Measurements from ENCODE around the gene MAST2.
A peak's percentile ranks its signal among the peaks of the same experiment; 100 is the strongest.
"Not testable (repeated sequence)": the region's sequence is repeated elsewhere in the genome, so short reads cannot be mapped to it uniquely, and the experiment has no call there.

MAST2 gene

DNA sequence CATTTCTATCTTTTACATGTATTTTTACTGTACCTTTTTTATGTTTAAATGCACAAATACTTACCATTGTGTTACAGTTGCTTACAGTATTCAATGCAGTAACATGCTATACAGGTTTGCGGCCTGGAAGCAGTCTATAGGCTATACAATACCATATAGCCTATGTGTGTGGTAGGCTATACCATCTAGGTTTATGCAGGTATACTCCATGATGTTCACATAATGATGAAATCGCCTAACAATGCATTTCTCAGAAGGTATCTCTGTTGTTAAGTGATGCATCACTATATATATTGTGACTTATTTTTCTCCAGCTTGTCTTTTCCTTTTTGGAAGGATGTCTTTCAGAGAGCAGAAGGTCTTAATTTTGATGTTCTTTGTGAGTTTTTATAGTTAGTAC is 103.5 kb downstream of the MAST2 start:
- DNase-seq = no peak

GRCh38 chr1:45908611-45909140 is 105.3 kb downstream of the MAST2 start:
- no peak for DNase-seq

DNA sequence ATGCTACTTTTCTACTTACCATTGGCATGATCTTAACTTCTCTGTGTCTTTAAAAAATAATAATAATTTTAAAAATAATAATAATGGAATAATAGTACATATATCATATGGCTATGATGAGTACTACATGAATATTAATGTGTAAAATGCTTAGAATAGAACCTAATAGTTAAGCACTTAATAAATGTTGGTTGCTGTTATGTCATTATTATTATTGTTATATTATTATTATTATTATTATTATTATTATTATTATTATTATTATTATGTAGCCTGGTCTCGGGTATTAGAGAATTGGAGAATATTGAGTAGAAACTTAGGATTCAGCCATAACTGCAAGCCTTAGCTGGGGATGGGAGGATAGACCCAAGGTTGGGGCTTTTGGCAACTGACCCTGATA is 108.2 kb downstream of the MAST2 start:
- DNase-seq = no peak

- peak; percentile 28 for DNase-seq
These were observed 109.8 kb downstream of the MAST2 start for GRCh38 chr1:45913183-45913683.

DNA sequence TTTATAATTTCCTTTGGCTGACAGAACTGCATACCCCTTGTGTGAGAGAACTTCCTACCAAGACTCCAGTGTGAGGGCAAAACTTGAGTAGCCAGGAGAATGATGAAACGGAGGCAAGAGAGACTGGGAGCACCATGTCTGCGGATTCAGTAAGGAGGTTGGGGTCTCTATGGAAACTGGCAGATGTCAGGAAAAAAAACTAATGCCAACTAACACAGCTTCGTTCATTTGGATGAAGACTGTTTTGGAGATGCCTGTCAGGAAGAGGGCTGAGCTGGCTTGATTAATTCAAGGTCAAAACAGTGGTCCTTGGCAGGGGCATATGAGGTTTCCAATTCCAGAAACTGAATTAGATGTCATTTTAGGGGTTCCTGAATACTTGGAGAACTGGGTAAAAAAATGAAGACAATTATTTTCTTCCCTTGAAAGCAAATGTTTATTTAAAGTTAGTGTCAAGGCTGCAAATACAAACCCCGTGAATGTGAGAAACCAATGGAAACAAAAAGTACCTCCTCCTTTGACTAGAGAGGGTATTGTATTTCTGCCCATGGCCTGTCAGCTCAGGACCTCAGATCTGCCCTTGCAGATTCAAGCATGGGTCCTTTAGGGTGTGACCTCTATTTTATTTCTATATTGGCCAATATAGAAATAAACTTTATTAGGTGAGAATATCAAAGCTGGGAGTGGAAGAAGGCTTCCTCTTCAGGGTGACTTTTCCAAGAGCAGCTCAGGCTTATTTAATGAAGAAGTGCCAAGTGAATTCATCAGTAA is 110.5 kb downstream of the MAST2 start:
- DNase-seq = no peak

DNA sequence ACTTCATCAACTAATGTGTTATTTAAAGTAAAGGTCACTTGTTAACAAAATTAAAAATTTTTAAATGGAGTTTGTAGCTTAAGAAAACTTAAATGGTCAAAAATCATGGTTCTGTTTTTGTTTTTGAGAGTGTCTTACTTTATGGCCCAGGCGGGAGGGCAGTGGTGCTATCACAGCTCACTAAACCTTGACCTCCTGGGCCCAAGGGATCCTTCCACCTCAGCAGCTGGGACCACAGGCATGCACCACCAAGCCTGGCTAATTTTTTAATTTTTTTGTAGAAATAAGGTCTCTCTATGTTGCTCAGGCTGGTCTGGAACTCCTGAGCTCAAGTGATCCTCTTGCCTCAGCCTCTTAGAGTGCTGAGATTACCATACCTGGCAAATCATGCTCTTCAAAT is 111.4 kb downstream of the MAST2 start:
- DNase-seq = no peak

DNA sequence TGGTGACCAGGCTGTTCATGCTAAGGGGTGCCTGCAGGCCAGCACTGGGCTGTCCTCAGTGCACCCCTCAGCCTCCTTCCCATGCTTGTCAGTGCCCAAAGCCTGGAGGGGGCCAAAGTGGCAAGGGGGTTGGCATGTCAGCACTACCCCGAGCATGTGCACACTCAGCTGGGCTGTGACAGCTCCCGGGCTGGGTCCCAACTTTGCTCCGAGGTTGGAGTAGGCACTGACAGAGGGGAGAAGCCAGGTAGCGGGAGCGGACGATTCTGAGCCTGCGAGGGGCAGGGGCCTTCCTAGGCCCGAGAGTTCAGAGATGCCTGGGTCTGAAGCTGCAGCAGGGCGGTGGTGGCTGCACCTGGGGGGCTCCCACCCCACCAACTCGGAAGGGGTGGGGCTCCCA is 119.0 kb downstream of the MAST2 start:
- DNase-seq = no peak

- DNase-seq = no peak
These were observed 119.4 kb downstream of the MAST2 start for GRCh38 chr1:45922813-45923212.

DNA sequence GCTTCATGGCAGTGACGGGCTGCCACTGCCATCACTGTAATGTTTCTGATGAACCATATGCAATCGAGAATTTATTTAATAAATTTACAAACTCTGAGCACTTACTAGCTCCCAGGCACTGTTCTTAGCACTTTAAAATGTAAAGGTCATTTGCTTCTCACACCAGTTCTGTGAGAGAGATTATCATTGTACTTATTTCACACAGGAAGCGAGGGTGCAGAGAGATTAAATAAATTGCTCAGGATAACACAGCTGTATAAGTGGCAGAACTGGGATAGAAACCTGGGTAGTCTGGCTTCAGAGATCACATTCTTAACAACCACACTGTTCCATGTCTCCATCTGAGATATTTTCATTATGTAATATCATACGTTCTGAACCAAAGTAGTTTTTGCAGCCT is 119.9 kb downstream of the MAST2 start:
- no peak for DNase-seq

DNA sequence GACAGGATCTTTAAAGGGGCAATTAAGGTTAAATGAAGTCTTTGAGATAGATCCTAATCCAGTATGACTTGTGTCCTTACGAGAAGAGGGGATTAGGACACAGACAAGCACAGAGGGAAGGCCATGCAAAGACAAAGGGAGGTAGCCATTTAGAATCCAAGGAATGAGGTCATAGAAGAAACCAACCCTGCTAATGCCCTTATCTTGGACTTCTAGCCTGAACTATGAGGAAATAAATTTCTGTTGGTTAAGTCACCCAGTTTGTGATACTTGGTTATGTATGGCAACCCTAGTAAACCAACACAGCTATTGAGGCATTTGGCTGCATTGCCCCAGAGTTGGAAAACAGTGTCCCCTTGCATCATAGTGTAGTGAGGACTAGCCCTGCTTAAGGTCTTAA is 121.3 kb downstream of the MAST2 start:
- DNase-seq = no peak

DNA sequence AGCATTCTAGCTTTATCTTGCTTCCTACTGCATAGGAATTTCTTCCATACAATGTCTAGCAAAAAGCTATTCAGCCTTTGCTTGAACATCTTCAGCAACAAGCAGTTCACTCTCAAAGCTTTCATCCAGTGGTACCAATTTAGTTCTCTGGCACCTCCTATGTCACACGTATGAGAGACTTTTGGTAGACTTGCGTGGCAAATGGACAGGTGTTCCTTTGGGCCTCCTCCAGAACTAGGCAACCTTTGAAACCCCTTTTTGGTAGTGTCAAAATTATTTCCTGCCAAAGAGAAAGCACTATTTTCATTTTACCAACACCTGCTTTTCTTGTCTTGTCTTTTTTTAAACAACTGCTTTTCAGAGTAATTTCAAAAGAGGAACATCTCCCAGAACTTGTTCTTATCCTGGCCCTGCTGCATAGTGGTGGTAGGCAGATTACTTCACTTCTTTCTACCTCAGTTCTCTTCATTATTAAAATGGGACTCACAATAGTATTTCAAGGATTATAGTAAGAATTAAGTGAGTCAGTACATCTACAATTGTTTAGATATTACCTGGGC is 122.4 kb downstream of the MAST2 start:
- no peak for DNase-seq

DNA sequence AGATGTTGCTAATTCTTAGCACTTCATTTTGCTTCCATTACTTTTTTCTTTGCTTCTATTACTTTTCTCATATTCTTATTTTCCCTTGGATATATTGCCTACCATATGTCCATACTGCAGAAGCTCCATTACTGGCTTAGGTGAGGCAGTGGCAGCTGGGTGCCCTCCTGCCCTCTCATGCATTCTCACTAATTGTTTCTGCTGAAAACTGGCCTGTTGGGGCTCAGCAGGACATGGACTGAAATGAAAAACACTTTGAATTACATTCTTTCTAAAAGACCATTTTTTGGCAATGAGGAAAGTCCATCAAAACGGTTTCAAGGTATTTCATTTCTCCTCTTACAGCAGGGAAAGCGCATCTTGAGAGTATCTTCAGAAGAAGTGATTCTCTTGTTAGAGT is 122.9 kb downstream of the MAST2 start:
- no peak for DNase-seq

DNA sequence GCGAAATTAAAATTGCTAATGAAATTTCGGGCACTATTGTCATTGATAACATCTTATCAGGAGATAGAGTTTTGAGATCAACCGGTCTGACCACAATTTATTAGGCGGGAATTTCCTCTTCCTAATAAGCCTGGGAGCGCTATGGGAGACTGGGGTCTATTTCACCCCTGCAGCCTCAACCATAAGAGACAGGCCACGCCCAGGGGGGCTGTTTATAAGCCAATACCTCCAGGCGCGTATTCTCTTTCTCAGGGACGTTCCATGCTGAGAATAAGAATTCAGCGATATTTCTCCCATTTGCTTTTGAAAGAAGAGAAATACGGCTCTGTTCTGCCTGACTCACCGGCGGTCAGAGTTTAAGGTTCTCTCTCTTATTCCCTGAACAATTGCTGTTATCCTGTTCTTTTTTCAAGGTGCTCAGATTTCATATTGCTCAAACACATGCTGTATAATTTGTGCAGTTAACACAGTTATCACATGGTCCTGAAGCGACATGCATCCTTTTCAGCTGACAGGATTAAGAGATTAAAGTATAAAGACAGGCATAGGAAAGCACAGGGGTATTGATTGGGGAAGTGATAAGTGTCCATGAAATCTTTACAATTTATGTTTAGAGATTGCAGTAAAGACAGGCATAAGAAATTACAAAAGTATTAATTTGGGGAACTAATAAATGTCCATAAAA is 124.0 kb downstream of the MAST2 start:
- DNase-seq = not testable (repeated sequence)

DNA sequence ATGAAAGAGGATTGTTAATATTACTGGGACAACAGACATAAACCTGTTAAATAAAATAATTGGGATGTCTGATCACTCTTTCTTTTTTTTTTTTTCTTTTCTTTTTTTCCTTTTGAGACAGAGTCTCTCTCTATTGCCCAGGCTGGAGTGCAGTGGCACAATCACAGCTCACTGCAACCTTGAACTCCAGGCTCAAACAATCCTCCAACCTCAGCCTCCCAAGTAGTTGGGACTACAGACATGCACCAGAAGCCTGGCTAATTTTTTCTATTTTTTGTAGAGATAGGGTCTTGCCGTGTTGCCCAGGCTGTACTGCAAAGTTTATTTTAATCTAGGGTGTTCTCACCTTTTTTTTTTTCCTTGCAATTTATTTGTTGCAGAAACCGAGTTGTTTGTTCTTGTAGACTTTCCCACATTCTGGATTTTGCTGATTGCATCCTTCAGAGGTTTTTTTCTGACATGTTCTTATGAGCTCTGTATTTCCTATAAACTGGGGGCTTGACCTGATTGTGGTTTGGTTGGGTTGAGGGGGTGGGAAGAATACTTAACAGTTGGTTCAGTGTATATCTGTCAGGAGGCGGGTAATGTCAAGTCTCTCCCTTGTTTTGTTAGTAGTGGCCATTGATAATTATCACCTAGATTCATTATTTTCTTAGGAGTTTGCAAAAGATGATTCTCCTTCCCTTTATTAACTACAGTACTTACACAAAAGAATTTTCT is 125.2 kb downstream of the MAST2 start:
- DNase-seq = no peak

GRCh38 chr1:45929257-45929687 is 125.9 kb downstream of the MAST2 start:
- peak; percentile 30 for DNase-seq

GRCh38 chr1:45930258-45931150 is 127.1 kb downstream of the MAST2 start:
- DNase-seq = no peak

DNA sequence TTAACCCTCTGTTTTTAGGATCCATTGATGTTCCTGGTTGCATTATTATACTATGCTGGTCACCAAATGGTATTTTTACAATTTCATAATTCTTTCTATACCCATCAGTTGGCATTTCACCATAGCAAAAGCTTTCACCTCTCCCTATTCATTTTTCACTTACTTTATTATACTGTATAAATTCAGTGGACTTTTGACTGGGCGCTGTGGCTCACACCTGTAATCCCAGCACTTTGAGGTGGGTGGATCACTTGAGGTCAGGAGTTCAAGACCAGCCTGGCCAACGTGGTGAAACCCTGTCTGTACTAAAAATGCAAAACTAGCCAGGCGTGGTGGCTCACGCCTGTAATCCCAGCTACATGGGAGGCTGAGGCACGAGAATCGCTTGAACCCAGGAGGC is 128.8 kb downstream of the MAST2 start:
- not testable (repeated sequence) for DNase-seq

DNA sequence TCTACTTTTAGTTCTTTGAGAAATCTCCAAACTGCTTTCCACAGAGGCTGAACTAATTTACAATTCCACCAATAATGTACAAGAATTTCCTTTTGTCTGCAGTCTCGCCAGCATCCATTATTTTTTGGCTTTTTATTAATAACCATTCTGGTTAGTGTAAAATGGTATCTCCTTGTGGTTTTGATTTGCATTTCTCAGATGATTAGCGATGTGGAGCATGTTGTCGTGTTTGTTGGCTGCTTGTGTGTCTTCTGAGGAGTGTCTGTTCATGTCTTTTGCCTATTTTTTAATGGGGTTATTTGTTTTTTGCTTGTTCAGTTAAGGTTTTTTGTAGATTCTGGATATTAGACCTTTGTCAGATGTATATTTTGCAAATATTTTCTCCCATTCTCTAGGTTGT is 131.5 kb downstream of the MAST2 start:
- no peak for DNase-seq

GRCh38 chr1:45938029-45938428 is 134.6 kb downstream of the MAST2 start:
- DNase-seq = no peak

DNA sequence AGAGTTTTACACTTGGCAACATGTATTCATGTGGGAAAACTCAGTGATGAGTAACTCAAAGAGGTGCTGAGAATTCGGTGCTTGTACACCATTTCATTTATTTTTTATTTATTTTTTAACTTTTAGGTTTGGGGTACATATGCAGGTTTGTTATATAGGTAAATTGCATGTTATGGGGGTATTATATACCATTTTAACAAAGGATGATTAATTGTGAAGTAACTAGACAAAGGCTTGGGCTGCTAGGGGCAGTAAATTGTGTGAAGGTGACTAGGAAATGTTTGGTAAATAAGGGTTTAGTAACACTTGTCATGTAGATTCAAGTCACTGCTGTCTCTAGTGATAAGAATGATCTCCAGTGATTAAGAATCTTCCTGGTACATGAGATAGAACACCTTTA is 139.0 kb downstream of the MAST2 start:
- no peak for DNase-seq

GRCh38 chr1:45943185-45943584 is 139.8 kb downstream of the MAST2 start:
- DNase-seq = no peak

DNA sequence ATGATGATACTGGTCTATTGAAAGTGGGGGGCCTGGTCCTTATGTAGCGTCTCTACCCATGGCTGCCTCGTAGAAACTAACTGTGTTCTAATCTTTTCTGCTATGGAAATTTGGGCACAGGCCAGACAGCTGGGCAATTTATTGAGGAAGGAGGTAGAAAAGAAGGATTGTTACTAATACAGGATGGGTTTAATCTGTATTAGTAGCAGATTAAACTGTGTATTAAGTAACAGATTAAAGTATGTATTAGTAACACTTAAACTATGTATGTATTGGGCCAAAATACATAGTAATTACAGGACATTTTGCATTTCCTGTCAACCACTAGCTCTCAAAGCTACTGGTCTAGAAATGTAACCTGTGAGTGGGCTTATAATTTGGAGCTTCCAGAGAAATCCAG is 142.0 kb downstream of the MAST2 start:
- DNase-seq = no peak

Data from amniotic stem cell (primary cell).